GM12873 (cell line): Measurements from ENCODE around the gene RETREG3.

ENCODE experiments used
- TF ChIP-seq, protein P1 (sequence below): IDR thresholded peaks from 2 replicates; pipeline ENCODE4 v1.5.1; 2012; ENCODE audit warnings: low read depth, mild to moderate bottlenecking, moderate library complexity, low read length, control low read depth; ENCODE audit not compliant: insufficient read depth; ENCODE audit errors: missing control alignments

The RETREG3 gene

DNA sequence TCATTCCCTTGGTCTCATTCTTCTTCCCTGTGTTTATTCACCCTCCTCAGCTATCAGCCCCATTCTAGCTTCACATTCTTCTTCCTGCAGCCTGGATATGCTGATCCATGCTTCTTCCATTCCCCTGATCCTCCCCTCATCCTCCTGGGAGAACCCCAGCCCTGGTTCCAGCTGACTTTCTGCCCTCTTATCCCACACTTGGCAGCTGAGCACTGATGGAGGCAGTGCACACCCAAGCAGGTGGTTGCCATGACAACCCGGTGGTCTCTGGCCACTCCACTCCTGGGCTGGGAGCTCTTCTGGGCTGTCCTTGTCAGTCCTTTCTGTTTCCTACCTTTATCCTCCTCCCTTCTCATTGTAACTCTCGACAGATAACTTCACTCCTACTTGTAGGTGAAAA lies 33.2 kb upstream of the RETREG3 start:
- TF ChIP-seq, protein P1, sequence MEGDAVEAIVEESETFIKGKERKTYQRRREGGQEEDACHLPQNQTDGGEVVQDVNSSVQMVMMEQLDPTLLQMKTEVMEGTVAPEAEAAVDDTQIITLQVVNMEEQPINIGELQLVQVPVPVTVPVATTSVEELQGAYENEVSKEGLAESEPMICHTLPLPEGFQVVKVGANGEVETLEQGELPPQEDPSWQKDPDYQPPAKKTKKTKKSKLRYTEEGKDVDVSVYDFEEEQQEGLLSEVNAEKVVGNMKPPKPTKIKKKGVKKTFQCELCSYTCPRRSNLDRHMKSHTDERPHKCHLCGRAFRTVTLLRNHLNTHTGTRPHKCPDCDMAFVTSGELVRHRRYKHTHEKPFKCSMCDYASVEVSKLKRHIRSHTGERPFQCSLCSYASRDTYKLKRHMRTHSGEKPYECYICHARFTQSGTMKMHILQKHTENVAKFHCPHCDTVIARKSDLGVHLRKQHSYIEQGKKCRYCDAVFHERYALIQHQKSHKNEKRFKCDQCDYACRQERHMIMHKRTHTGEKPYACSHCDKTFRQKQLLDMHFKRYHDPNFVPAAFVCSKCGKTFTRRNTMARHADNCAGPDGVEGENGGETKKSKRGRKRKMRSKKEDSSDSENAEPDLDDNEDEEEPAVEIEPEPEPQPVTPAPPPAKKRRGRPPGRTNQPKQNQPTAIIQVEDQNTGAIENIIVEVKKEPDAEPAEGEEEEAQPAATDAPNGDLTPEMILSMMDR = no peak

DNA sequence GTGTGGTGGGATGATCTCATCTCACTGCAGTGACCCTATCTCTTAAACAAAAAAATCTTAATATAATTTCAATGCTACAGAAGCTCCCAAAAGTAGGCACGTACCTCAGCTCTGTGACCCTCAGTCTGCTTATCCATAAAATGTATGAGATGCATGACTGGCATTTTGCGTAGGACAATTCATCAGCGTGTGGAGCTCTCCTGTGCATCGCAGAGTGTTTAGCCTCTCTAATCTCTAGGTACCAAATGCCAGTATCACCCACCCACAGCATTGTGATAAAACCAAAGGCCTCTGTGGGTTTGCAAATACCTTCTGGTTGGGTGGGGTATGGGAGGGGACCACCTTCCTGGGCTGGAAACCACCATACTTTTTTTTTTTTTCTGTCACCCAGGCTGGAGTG lies 30.9 kb upstream of the RETREG3 start:
- TF ChIP-seq, protein P1 = no peak

DNA sequence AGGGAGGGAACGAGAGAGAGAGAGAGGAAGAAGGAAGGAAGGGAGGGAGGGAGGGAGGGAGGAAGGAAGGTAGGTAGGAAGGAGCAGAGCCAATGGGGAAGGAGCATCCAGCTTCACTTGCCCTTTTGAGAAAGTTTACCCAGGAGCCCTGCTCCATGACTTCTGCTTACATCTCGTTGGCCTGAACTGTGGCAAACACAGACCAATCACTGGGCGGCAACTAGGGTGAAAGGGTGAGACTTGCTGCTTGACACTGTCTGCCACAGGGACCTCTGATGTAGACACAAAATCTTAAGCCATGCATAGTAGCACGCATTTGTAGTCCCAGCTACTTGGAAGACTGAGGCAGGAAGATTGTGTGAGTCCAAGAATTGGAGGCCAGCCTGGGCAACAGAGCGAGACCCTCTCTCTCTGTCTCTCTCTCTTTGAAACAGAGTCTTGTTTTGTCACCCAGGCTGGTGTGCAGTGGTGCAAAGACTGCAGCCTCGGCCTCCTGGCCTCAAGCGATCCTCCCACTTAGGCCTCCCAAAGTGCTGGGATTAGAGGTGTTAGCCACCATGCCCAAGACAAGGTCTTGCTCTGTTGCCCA lies 30.4 kb upstream of the RETREG3 start:
- TF ChIP-seq, protein P1 = no peak

DNA sequence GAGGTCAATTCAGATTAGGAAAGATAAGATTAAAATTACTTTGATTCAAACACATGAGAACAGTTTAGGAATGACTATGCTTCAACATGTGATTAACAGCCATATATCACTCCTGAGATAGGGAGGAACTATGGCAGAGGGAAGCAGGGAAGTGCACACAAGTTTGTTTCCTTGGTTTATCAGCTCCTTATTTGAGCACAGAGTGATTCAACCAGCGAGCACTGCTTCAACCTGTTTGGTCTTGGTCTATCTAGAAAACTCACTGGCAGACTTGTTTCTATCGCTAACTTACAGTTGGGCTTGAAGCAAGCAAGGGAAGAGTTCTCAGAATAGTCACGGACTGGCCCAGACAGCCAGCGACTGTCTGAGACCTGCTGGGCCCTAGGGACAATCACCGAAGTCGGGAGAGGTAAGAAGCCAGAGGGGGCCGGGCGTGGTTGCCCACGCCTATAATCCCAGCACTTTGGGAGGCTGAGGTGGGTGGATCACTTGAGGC lies 23.8 kb upstream of the RETREG3 start:
- TF ChIP-seq, protein P1 = no peak

DNA sequence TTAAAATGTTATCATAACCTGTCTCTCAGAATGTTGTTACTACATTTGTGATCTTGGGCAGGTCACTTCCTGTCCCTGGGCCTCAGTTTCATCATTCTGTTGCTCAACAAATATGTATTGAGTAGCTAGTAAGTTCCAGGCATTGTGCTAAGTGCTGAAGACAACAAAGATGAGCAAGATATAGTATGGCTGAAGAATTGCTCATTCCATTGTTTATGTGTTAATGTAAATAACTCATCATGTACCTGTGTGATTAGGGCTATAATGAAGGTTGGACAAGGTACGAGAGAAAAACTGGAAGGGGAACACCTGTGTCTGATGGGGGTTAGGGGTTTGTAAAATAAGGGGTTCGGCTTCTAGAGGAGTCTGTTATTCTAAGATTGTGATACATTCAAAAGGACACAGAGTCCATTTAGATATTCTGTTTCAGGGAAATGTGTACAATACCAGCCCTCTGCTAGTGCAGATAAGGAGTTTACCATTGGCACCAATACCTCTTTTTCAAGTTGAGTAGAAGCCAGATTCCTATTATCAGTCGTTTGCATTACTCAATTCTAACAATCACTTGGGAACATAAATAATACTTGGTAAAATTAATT lies 20.3 kb upstream of the RETREG3 start:
- TF ChIP-seq, protein P1 = no peak

DNA sequence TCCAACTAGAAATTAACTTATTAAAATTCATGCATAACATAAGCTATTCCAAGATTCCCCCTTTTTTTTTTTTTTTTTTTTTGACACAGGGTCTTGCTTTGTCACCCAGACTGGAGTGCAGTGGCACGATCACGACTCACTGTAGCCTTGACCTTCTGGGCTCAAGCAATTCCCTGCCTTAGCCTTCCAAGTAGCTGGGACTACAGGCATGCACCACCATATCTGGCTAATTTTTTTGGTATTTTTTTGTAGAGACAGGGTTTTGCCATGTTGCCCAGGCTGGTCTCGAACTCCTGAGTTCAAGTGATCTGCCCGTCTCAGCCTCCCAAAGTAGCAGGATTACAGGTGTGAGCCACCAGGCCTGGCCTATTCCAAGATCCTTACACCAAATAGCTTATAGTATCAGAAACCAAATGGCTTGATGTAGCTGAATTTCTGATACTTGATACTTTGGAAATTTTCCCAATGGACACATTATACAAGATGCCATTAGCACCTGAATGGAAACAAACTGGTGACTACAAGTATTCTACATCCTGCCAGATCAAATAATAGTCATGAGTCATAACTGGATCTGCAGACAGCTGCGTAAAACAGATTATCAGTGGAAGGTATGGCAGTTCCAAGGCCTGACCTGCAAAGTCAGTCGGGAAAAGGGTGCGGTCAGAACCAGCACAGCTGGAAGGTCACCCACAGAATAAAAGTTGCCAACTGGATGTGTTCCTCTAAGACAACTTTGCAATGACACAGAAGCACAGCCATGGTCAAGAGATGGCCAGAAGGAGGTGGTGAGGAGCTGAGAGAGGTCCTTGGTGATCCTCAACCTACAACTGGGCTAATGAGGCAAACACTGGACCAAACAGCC lies 14.8 kb upstream of the RETREG3 start:
- TF ChIP-seq, protein P1 = no peak

DNA sequence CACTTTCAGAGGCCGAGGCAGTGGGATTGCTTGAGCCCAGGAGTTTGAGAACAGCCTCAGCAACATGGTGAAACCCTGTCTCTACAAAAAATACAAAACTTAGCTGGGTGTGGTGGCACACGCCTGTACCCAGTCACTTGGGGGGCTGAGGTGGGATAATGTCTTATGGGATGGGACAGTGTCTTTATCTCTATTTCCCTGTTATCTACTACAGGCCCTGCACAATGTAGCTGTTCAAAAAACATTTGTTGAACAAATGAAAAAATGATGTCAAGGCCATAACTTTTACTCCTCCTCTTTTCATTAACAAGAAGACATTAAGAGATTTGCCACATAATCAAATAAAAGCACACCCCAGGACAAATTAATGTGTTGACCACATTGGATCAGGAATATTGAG lies 14.1 kb upstream of the RETREG3 start:
- TF ChIP-seq, protein P1 = no peak
